Bronchial epithelial cell (primary cell): ENCODE data around the gene SLC6A1. TPM values are rescaled to one million over a fixed set of nuclear protein-coding genes. Genes with fewer than 3 reads are reported as not detected.

Experiments
- DNase-seq: peaks from one replicate; pipeline ENCODE4 v3.0.0-alpha.2; 2010; ENCODE audit warnings: low read depth
- FAIRE-seq: peaks from 2 replicates; lab custom pipeline; 2011; peaks lifted over from hg19 to GRCh38; lab: Jason Lieb, UNC
- H3K27me3 ChIP-seq: 2 replicates; pipeline ENCODE4 v1.5.1; 2011; ENCODE audit warnings: low read length; ENCODE audit not compliant: control insufficient read depth, insufficient read depth
- H3K36me3 ChIP-seq: 2 replicates; pipeline ENCODE4 v1.5.1; 2011; ENCODE audit warnings: low read length; ENCODE audit not compliant: control insufficient read depth, insufficient read depth
- H3K4me3 ChIP-seq: 2 replicates; pipeline ENCODE4 v1.5.1; 2011; ENCODE audit warnings: mild to moderate bottlenecking, low read depth, low read length, control low read depth
- CTCF ChIP-seq: IDR thresholded peaks from 2 replicates; pipeline ENCODE4 v1.5.1; 2011; ENCODE audit warnings: mild to moderate bottlenecking, moderate library complexity, low read length, control low read depth, inconsistent platforms; ENCODE audit not compliant: insufficient read depth, severe bottlenecking
- total RNA-seq: library from RNA; depleted of rRNA; stranded (reverse); fragments of >200 nt; gene quantifications from 2 replicates; pipeline ENCODE4 v1.2.1, GENCODE V29; 2014

The SLC6A1 gene
- total RNA-seq = not detected in 2 replicates

- Histone ChIP-seq H3K27me3 (peaks cover 57% of the 10 kb centered on the region), H3K36me3 (no peaks in the 10 kb centered on the region), H3K4me3 (no peak within 1 kb of the TSS)
- no peak for FAIRE-seq
- DNase-seq = no peak
- no peak for TF ChIP-seq CTCF
These were observed at the start of gene SLC6A1 for GRCh38 chr3:10992017-10992942. Gene SLC6A1 (plus strand): TSS chr3:10992748. CDS start chr3:11017212, 24,464 bp downstream.

GRCh38 chr3:10944866-10945265 lies 47.7 kb upstream of the SLC6A1 start:
- TF ChIP-seq CTCF = no peak
- no peaks in the 10 kb centered on the region for H3K27me3 ChIP-seq
- FAIRE-seq = no peak
- H3K4me3 ChIP-seq = no peak overlapping the region
- no peak for DNase-seq
- no peaks in the 10 kb centered on the region for H3K36me3 ChIP-seq

GRCh38 chr3:10945683-10946287 lies 46.8 kb upstream of the SLC6A1 start:
- FAIRE-seq = no peak
- Histone ChIP-seq H3K27me3 (no peaks in the 10 kb centered on the region), H3K36me3 (no peaks in the 10 kb centered on the region), H3K4me3 (no peak overlapping the region)
- peak; percentile 88 for TF ChIP-seq CTCF
- DNase-seq = peak; percentile 39

- Histone ChIP-seq H3K36me3 (no peaks in the 10 kb centered on the region), H3K27me3 (no peaks in the 10 kb centered on the region), H3K4me3 (no peak overlapping the region)
- FAIRE-seq (no peak), DNase-seq (peak; percentile 31)
- TF ChIP-seq CTCF = no peak
These were observed 46.0 kb upstream of the SLC6A1 start for GRCh38 chr3:10946526-10946925.

GRCh38 chr3:10948326-10948725 lies 44.2 kb upstream of the SLC6A1 start:
- Histone ChIP-seq H3K36me3 (no peaks in the 10 kb centered on the region), H3K4me3 (no peak overlapping the region), H3K27me3 (peaks cover 3% of the 10 kb centered on the region)
- DNase-seq (no peak), FAIRE-seq (peak; percentile 7)
- TF ChIP-seq CTCF = no peak
